GM12891 (cell line): ENCODE results near the gene FRYL.

Source experiments
- DNase-seq: peaks from one replicate; pipeline ENCODE4 v3.0.0; 2011; ENCODE audit warnings: low spot score; ENCODE audit not compliant: insufficient read length
- FAIRE-seq: peaks from 2 replicates; lab custom pipeline; 2011; peaks lifted over from hg19 to GRCh38; lab: Jason Lieb, UNC
- PAX5 ChIP-seq: IDR thresholded peaks from 2 replicates; pipeline ENCODE4 v1.6.1; 2011; ENCODE audit warnings: low read length, moderate library complexity, mild to moderate bottlenecking; ENCODE audit not compliant: insufficient read depth, severe bottlenecking
- POLR2A ChIP-seq: IDR thresholded peaks from 2 replicates; pipeline ENCODE4 v1.6.1; 2011; ENCODE audit warnings: low read depth, low read length, control low read depth
- POLR2AphosphoS5 ChIP-seq: IDR thresholded peaks from 2 replicates; pipeline ENCODE4 v1.6.1; 2011; ENCODE audit warnings: low read depth, low read length, control low read depth
- POU2F2 ChIP-seq: IDR thresholded peaks from 2 replicates; pipeline ENCODE4 v1.6.1; 2011; ENCODE audit warnings: low read depth, mild to moderate bottlenecking, control low read depth, low read length, moderate library complexity
- SPI1 ChIP-seq: IDR thresholded peaks from 2 replicates; pipeline ENCODE4 v1.6.1; 2011; ENCODE audit warnings: low read depth, low read length, control low read depth
- TAF1 ChIP-seq: IDR thresholded peaks from 2 replicates; pipeline ENCODE4 v1.6.1; 2011; ENCODE audit warnings: low read depth, low read length, control low read depth

FRYL gene

DNA sequence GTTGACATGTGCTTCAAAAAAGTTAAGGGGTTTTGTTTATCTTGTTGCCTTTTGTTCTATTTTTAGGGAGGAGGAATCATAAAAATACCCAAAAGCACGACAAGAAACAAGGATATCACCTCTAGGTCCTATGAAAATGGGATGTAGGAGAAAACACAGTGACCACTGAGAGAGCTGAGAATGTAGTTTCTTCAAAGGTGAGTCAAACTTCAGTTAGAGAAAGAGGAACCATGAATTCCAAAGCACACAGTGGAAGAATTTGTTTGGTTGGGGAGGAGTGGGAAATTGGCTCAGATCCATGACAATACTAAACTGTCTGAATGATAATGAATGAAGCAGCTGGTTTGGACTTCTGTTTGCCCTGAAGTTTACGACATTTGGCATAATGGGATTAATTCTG is 19.1 kb upstream of the FRYL start:
- no peak for TF ChIP-seq POLR2A
- 0 out of 2 replicates have a peak, but pooled peaks have one; percentile 9 for TF ChIP-seq SPI1
- no peak for TF ChIP-seq POLR2AphosphoS5
- FAIRE-seq (no peak), DNase-seq (no peak)

DNA sequence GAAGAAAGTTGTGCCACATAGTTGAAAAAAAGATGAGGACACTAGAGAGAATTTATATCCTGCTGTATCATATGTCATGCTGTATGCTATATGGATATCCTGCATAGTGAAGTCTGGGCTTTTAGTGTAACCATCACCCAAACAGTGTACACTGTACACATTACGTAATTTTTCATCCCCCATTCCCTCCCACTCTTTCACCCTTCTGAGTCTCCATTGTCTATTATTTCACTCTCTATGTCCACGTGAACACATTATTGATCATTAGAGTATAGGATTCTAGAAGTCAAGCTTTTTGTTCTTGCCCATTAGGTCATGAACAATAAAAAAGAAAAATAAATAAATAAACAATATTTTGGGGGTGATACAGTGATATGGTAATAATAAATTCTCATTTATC is 18.0 kb upstream of the FRYL start:
- FAIRE-seq = peak; percentile 45
- TF ChIP-seq SPI1 (no peak), POU2F2 (no peak), PAX5 (no peak), POLR2A (no peak), POLR2AphosphoS5 (no peak), TAF1 (no peak)
- DNase-seq = no peak

DNA sequence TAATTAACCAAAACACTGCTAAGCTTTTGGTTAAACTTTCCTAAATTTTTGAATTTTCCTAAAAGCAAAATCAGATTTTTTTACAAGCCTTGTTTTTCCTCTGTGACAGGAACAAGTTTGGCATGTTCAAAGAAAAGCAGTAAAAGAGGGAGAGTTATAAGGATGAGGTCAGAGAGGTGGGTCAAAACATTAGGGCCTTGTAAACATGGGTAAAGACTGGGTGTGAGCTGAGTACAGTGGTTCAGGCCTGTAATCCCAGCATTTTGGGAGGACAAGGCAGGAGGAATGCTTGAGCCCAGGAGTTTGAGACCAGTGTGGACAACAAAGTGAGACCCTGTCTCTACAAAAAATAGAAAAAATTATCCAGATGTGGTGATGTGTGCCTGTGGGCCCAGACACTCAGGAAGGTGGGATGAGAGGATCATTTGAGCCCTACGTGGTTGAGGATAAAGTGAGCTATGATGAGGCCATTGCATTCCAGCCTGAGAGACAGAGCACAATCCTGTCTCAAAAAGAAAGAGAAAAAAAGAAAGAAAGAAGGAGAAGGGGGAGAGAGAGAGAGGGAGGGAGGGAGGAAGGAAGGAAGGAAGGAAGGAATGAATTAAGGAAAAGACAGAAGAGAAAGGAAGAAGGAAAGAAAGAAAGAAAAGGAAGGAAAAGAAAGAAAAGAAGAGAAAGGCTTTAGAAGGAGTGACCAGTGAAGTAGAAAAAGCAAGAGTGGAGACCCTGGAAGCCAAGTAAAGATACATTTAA is 17.0 kb upstream of the FRYL start:
- DNase-seq = no peak
- FAIRE-seq = no peak
- TF ChIP-seq POLR2A (no peak), PAX5 (no peak), SPI1 (no peak), TAF1 (no peak), POU2F2 (no peak), POLR2AphosphoS5 (no peak)

DNA sequence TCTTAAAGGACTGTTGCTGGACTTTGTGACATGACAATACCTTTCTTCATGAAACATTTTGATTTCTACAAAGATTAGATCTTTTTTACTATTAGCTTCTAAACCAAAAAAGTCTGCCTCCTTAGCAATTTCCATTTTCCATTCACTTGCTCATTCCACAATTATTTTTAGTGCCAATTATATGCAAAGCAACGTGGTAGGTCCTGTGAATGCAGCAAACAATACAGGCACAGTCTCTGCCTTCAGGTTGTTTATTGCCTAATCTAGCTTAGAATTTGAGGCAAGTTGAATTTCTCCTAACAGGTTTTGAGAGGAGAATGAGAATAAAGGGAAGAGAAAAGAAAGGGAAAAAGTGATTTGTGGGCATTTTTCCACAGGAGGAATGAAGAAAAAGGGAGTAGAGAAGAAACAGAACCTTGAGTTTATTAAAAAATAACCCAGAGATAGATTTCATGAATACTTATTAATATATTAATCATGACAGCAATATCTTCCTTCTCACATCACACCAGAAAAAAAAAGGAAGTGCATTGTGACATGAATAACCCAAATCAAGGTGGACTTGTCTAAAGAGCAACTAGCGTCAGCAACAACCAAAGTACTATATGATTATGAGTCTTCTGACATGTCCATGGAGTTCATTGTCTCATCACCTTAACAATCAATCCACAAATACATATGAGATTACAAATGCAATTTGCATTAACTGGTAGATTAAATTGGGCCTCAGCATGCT is 16.3 kb upstream of the FRYL start:
- DNase-seq (no peak), FAIRE-seq (no peak)
- TF ChIP-seq TAF1 (no peak), SPI1 (peak; percentile 58), POU2F2 (no peak)

DNA sequence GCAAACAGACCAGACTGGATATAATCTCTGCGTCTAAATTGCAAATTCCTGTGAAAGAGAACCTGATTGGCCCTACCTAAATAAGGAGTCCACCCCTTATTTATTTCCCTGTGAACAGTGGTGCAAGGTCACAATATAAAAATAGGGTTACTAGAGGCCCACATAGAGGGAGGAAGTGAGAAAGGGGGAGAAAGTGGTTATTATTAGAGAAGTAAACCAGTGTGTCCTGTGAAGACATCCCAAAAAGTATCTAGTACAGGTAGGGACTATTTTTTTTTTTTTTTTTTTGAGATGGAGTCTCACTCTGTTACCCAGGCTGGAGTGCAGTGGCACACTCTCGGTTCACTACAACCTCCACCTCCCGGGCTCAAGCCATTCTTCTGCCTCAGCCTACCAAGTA is 15.0 kb upstream of the FRYL start:
- DNase-seq (no peak), FAIRE-seq (no peak)
- peak; percentile 72 for TF ChIP-seq SPI1
- TF ChIP-seq POU2F2 = no peak
- no peak for TF ChIP-seq TAF1

DNA sequence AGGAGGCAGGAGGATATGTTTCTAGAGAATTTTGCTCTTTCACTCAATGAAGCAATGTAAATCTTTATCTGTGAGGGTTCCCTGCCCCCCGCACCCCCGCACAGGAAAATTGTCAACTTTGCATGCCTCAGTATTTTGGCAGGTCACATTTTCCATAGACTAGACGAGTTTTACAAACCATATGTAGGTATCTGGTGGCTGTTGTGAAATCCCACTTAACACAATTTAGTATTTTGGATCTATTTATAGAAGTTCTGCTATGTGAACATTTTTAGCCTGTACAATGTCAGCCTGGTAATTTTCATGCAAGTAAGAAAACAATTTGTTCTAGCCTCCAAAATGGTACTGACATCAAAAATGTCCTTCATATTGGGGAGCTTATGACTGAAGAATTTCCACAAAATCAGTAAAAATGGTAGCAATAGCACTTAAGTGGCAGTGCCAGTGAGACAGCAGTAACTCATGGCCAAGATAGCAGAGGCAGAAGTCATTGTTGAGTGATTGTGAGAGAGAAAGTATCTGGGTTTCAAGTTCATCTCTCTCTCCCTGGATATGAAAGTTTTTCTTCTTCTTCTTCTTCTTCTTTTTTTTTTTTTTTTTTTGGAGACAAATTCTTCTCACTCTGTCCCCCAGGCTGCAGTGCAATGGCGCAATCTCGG is 12.4 kb upstream of the FRYL start:
- TF ChIP-seq PAX5 (no peak), TAF1 (no peak), POLR2AphosphoS5 (no peak), SPI1 (no peak), POLR2A (no peak), POU2F2 (no peak)
- FAIRE-seq (peak; percentile 31), DNase-seq (no peak)

DNA sequence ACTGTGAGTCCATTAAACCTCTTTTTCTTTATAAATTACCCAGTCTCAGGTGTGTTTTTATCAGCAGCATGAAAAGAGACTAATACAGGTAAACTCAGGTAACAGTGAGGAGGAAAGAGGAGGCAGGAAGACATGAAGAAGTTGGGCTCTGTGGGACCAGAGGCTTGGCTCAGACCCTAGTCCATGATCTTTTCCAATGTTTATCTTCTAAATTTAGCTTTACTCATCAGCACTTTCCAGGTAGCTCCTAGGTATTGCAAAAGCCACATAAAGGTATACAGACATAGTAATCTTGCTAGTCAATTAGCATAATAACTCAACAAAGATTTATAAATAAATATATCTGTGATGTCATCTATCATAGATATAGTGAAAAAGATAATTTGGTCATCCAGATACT is 11.2 kb upstream of the FRYL start:
- TF ChIP-seq SPI1 (no peak), TAF1 (no peak), POLR2A (no peak), POU2F2 (no peak), POLR2AphosphoS5 (no peak), PAX5 (no peak)
- no peak for FAIRE-seq
- DNase-seq = no peak

DNA sequence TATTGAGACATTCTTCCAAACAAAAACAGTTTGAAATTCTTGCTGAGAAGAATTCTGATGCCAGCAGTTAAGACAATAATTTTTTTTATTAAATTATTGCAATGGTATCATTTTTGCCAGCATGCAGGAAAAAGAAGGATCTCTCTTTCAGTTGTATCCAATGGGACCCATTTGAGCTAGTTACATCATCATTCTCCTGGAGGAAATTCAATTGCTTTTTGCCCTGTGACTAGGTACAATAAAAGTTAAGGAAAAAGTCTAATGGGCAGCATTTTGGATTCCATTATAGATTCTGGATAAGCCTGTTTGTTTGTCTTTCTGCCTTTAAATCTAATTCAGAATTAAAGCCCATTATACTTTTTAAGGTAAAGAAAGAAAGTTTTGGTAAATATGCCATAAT is 10.5 kb upstream of the FRYL start:
- DNase-seq = no peak
- no peak for TF ChIP-seq POU2F2
- no peak for TF ChIP-seq SPI1
- no peak for TF ChIP-seq PAX5
- no peak for FAIRE-seq

DNA sequence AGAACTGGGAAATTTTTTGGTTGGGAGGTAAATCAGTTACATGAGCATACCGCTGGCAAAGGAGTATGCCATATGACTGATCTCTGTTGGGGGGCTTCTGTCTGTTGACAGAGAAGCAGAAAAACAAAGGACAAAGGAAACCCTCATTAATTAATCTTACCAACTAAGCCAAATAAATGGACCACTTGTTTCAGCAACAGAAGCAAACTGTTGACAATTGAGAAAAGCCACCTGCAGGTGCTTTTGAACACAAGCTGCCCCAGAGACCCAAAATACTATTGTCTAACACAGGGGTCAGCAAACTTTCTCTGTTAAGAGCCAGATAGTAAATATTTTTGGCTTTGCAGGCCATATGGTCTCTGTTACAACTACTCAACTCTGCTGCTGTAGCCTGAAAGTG is 7.0 kb upstream of the FRYL start:
- DNase-seq = no peak
- FAIRE-seq = no peak
- no peak for TF ChIP-seq TAF1
- no peak for TF ChIP-seq PAX5
- no peak for TF ChIP-seq SPI1
- no peak for TF ChIP-seq POLR2A
- TF ChIP-seq POLR2AphosphoS5 = no peak
- TF ChIP-seq POU2F2 = no peak

DNA sequence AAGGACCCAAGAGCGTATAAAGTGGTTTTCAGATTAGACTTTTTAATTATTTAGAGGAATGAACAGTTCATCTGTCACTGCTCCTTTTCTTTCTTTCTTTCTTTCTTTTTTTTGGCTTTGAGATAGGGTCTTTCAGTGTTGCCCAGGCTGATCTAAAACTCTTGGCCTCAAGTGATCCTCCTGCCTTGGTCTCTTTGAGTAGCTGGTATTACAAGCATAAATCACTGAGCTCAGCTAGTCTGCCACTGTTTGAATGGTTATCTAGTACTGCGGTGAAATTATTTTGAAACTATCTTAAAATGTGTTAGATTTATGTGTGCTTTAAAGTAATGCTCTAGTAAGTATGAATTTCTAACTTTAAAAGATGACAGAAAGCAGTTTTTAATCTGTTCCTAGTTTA is 6.5 kb upstream of the FRYL start:
- FAIRE-seq (no peak), DNase-seq (no peak)
- TF ChIP-seq PAX5 (no peak), POLR2AphosphoS5 (no peak), SPI1 (no peak), TAF1 (no peak), POLR2A (no peak), POU2F2 (no peak)

DNA sequence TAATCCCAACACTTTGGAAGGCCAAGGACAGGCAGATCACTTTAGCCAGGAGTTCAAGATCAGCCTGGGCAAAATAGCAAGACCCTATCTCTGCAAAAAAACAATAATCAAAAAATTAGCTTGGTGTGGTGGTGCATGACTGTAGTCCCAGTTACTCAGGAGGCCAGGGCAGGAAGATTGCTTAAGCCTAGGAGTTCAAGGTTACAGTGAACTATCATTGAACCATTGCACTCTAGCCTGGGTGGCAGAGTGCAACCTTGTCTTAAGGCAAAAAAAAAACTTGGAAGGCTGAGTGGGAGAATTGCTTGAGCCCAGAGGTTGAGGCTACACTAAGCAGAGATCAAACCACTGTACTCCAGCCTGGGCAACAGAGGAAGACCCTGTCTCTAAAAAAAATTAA is 5.2 kb upstream of the FRYL start:
- FAIRE-seq = no peak
- no peak for DNase-seq
- TF ChIP-seq POLR2A = no peak
- no peak for TF ChIP-seq TAF1
- TF ChIP-seq SPI1 = no peak
- TF ChIP-seq PAX5 = no peak
- no peak for TF ChIP-seq POLR2AphosphoS5
- no peak for TF ChIP-seq POU2F2
